HG03432 (cell line): ENCODE results near the gene GPATCH1.

Experiments
- ATAC-seq: cut with Tn5 transposase; IDR thresholded peaks from one replicate; pipeline ENCODE4 v1.9.1; 2021; ENCODE audit warnings: mild to moderate bottlenecking, moderate library complexity; ENCODE audit not compliant: unreplicated experiment

Gene GPATCH1

GRCh38 chr19:33062902-33063301 is 18.1 kb upstream of the GPATCH1 start:
- no peak for ATAC-seq

GRCh38 chr19:33063356-33063752 is 17.6 kb upstream of the GPATCH1 start:
- ATAC-seq: no peak

GRCh38 chr19:33063753-33064457 is 17.1 kb upstream of the GPATCH1 start:
- ATAC-seq: no peak

- peak; percentile 51 for ATAC-seq
These were observed 16.6 kb upstream of the GPATCH1 start for GRCh38 chr19:33064458-33064791.

- peak; percentile 79 for ATAC-seq
These were observed 16.0 kb upstream of the GPATCH1 start, which contains the start of gene RHPN2 for GRCh38 chr19:33064792-33065550. TSS of gene RHPN2 (minus strand) at chr19:33064888. CDS start at chr19:33064852, 36 bp downstream.

- no peak for ATAC-seq
These were observed 14.4 kb upstream of the GPATCH1 start for GRCh38 chr19:33066543-33066942.

- ATAC-seq: no peak
These were observed 13.9 kb upstream of the GPATCH1 start for GRCh38 chr19:33067121-33067520.

GRCh38 chr19:33071887-33072286 is 9.1 kb upstream of the GPATCH1 start:
- no peak for ATAC-seq

GRCh38 chr19:33075519-33075918 is 5.5 kb upstream of the GPATCH1 start:
- no peak for ATAC-seq

- no peak for ATAC-seq
These were observed 4.7 kb downstream of the GPATCH1 start for GRCh38 chr19:33085570-33086128.

- ATAC-seq: no peak
These were observed 6.0 kb downstream of the GPATCH1 start for GRCh38 chr19:33086955-33087354.

GRCh38 chr19:33089010-33089409 is 8.0 kb downstream of the GPATCH1 start:
- ATAC-seq: no peak

- ATAC-seq: no peak
These were observed 9.2 kb downstream of the GPATCH1 start for GRCh38 chr19:33090179-33090578.

GRCh38 chr19:33093420-33094210 is 12.6 kb downstream of the GPATCH1 start:
- no peak for ATAC-seq

GRCh38 chr19:33094436-33095067 is 13.6 kb downstream of the GPATCH1 start:
- ATAC-seq: no peak

GRCh38 chr19:33096005-33096404 is 15.0 kb downstream of the GPATCH1 start:
- no peak for ATAC-seq

GRCh38 chr19:33098055-33098534 is 17.1 kb downstream of the GPATCH1 start:
- ATAC-seq: no peak

GRCh38 chr19:33100894-33101644 is 20.1 kb downstream of the GPATCH1 start:
- no peak for ATAC-seq

- no peak for ATAC-seq
These were observed 21.9 kb downstream of the GPATCH1 start for GRCh38 chr19:33102893-33103292.

GRCh38 chr19:33108161-33108560 is 27.2 kb downstream of the GPATCH1 start:
- no peak for ATAC-seq
